KOPT-K1 (cell line): ENCODE data around the gene FTL.
"Not testable (repeated sequence)": the region's sequence is repeated elsewhere in the genome, so short reads cannot be mapped to it uniquely, and the experiment has no call there.

Source experiments
- H3K27ac ChIP-seq: fragments of 200-600 bp; sonication (generic); 2 replicates; pipeline ENCODE4 v1.5.1; 2016; ENCODE audit warnings: antibody characterized with exemption, mild to moderate bottlenecking, low read depth, low read length; ENCODE audit not compliant: poor library complexity, severe bottlenecking
- H3K36me3 ChIP-seq: fragments of 200-600 bp; sonication (generic); 2 replicates; pipeline ENCODE4 v1.5.1; 2017; ENCODE audit warnings: antibody characterized with exemption, mild to moderate bottlenecking, low read length, moderate library complexity; ENCODE audit not compliant: insufficient read depth
- H3K9me3 ChIP-seq: fragments of 200-600 bp; sonication (generic); 2 replicates; pipeline ENCODE4 v1.5.1; 2017; ENCODE audit warnings: antibody characterized with exemption, low read length, mild to moderate bottlenecking; ENCODE audit not compliant: insufficient read depth, poor library complexity, severe bottlenecking

Gene FTL

GRCh38 chr19:48965040-48965805 is at the start of gene FTL:
TSS of gene FTL (plus strand) at chr19:48965309. CDS start at chr19:48965508, 199 bp downstream.
- Histone ChIP-seq H3K27ac (peak within 1 kb of the TSS; percentile 85), H3K9me3 (no peaks in the 10 kb centered on the region), H3K36me3 (peaks cover 49% of the 10 kb centered on the region)

DNA sequence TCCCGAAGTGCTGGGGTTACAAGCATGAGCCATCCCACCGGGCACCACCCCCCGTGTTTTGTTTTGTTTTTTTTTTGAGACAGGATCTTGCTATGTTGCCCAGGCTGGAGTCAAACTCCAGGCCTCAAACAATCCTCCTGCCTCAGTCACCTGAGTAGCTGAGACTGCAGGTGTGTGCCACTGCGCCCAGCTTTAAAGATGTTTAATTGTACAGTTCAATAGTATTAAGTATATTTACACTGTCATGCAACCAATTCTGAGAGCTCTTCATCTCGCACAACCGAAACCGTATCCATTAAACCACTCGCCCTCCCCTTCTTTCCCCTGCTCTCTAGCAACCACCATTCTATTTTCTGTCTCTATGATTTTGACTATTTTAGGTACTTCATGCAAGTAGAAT is 49.4 kb upstream of the FTL start:
- H3K27ac ChIP-seq: no peak overlapping the region
- peaks cover 88% of the 10 kb centered on the region for H3K36me3 ChIP-seq
- no peaks in the 10 kb centered on the region for H3K9me3 ChIP-seq

DNA sequence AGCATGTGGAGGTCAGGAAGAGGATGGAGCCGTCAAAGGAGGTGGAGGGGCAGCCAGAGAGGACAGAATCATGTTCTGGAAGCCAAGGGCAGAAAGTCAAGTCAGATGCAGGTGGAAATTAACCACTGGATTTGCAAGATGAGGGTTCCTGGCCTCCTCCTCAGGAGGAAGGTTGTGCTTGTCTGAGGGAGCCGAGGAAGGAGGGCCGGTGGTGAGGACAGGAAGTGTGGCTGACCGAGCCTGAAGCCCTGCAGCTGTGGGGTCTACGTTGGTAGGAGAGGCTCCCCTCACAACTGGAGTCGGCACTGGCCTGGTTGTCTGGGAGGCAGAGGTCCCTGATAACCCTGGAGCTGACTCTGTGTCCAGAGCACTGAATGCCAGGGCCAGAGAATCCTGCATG is 47.0 kb upstream of the FTL start:
- H3K27ac ChIP-seq: no peak overlapping the region
- no peaks in the 10 kb centered on the region for H3K9me3 ChIP-seq
- peaks cover 86% of the 10 kb centered on the region for H3K36me3 ChIP-seq

- Histone ChIP-seq H3K36me3 (peaks cover 86% of the 10 kb centered on the region), H3K9me3 (no peaks in the 10 kb centered on the region), H3K27ac (no peak overlapping the region)
Measured at GRCh38 chr19:48918801-48919247, 46.3 kb upstream of the FTL start.

- H3K9me3 ChIP-seq, H3K27ac ChIP-seq: not testable (repeated sequence)
- H3K36me3 ChIP-seq: peaks cover 85% of the 10 kb centered on the region
Measured at GRCh38 chr19:48919271-48919670, 45.8 kb upstream of the FTL start.

DNA sequence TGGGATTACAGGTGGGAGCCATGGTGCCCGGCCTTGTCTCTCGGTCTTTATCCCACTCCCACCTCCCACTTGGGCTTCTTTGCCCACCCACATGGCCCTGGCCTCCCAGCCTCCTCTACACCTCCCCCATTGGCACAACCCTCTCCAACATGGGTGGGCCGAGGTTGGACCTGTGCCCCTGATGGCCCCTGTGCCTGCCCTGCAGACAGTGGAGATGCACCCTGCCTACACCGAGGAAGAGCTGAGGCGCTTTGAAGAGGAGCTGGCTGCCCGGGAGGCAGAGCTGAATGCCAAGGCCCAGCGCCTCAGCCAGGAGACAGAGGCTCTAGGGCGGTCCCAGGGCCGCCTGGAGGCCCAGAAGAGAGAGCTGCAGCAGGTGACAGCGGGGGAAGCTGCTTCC is 44.2 kb upstream of the FTL start:
- no peaks in the 10 kb centered on the region for H3K9me3 ChIP-seq
- no peak overlapping the region for H3K27ac ChIP-seq
- peaks cover 68% of the 10 kb centered on the region for H3K36me3 ChIP-seq

DNA sequence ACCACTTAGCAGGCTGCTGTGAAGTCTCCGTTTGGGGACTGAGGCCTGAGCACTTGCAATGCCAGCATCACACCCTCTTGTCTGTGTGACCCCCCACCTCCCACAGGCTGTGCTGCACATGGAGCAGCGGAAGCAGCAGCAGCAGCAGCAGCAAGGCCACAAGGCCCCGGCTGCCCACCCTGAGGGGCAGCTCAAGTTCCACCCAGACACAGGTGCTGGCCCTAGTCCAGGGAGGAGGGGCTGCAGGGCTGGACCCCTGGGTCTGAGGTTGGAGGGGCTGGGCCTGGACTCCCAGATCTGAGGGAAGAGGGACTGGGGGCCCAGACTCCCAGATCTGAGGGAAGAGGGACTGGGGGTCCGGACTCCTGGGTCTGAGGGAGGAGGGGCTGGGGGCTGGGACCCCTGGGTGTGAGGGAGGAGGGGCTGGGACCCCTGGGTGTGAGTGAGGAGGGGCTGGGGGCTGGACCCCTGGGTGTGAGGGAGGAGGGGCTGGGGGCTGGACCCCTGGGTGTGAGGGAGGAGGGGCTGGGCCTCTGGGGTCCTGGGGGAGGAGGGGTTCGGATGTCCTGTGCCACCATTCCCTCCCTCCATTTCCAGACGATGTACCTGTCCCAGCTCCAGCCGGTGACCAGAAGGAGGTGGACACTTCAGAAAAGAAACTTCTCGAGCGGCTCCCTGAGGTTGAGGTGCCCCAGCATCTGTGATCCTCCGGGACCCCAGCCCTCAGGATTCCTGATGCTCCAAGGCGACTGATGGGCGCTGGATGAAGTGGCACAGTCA is 43.2 kb upstream of the FTL start:
- Histone ChIP-seq H3K9me3 (no peaks in the 10 kb centered on the region), H3K36me3 (peaks cover 61% of the 10 kb centered on the region), H3K27ac (no peak overlapping the region)

GRCh38 chr19:48922548-48923490 is 42.3 kb upstream of the FTL start:
- H3K27ac ChIP-seq: no peak overlapping the region
- H3K9me3 ChIP-seq: no peaks in the 10 kb centered on the region
- H3K36me3 ChIP-seq: peaks cover 57% of the 10 kb centered on the region

- H3K9me3 ChIP-seq: no peaks in the 10 kb centered on the region
- no peak overlapping the region for H3K27ac ChIP-seq
- peaks cover 36% of the 10 kb centered on the region; the same call in 1 of the 2 replicates for H3K36me3 ChIP-seq
Measured at GRCh38 chr19:48925240-48925843, 39.8 kb upstream of the FTL start.

GRCh38 chr19:48925890-48926289 is 39.2 kb upstream of the FTL start:
- H3K9me3 ChIP-seq, H3K27ac ChIP-seq: not testable (repeated sequence)
- peaks cover 30% of the 10 kb centered on the region; the same call in 1 of the 2 replicates for H3K36me3 ChIP-seq

DNA sequence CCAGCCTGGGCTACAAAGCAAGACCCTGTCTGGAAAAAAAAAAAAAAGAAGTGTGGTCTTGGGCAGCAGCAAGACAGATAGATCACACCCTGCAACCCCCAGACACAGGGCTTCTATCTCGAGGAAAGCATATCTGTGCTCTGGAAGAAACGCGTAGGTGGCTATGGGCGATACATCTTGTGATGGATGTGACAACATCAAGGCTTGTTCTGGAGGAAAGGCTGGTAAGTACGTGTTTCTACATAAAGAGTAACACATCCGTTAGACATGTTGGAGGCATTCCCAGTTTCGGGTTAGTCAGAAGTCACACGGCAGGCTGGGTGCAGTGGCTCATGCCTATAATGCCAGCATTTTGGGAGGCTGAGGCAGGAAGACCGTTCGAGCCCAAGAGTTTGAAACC is 38.2 kb upstream of the FTL start:
- Histone ChIP-seq H3K27ac (no peak overlapping the region), H3K36me3 (peaks cover 21% of the 10 kb centered on the region; the same call in 1 of the 2 replicates), H3K9me3 (no peaks in the 10 kb centered on the region)

- peaks cover 15% of the 10 kb centered on the region; the same call in 1 of the 2 replicates for H3K36me3 ChIP-seq
- H3K27ac ChIP-seq, H3K9me3 ChIP-seq: not testable (repeated sequence)
Measured at GRCh38 chr19:48927692-48928091, 37.4 kb upstream of the FTL start.

DNA sequence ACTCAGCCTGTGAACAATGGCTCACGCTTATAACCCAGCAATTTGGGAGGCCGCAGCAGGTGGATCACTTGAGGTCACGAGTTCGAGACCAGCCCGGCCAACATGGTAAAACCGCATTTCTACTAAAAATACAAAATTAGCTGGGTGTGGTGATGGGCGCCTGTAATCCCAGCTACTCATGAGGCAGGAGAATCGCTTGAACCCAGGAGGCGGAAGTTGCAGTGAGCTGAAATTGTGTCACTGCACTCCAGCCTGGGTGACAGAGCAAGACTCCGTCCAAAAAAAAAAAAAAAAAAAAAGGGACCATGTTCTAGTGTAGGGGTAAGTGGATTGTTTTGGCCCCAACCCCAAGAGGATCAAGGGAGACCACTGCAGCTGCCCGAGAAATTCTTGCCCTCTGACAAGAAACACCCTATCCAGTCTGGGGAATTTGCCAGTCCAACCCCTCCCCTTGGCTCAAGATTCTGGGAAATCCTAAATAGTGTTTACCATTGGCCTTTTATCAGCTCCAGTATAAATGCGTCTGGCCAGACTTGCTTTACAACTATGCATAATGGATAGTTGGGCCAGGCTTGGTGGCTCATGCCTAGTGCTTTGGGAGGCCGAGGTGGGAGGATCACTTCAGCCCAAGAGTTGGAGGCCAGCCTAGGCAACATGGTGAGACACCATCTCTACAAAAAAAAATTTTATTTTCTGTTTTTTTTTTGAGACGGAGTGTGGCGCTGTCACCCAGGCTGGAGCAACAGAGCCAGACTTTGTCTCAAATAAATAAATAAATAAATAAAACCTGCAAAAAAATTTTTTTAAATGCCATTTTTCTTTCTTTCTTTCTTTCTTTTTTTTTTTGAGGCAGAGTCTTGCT is 36.7 kb upstream of the FTL start:
- H3K36me3 ChIP-seq: peaks cover 8% of the 10 kb centered on the region; the same call in 1 of the 2 replicates
- no peak overlapping the region for H3K27ac ChIP-seq
- no peaks in the 10 kb centered on the region for H3K9me3 ChIP-seq
